Left hindlimb (tissue), 1 donor: Measurements from ENCODE around the gene P2RX7.
A peak's percentile ranks its signal among the peaks of the same experiment; 100 is the strongest.
"Not testable (repeated sequence)": the region's sequence is repeated elsewhere in the genome, so short reads cannot be mapped to it uniquely, and the experiment has no call there.

Experiments
- DNase-seq: peaks from one replicate; pipeline ENCODE4 v3.0.0-alpha.2; 2018

The P2RX7 gene

GRCh38 chr12:121176826-121177529 is 44.3 kb downstream of the P2RX7 start:
- DNase-seq: no peak

DNA sequence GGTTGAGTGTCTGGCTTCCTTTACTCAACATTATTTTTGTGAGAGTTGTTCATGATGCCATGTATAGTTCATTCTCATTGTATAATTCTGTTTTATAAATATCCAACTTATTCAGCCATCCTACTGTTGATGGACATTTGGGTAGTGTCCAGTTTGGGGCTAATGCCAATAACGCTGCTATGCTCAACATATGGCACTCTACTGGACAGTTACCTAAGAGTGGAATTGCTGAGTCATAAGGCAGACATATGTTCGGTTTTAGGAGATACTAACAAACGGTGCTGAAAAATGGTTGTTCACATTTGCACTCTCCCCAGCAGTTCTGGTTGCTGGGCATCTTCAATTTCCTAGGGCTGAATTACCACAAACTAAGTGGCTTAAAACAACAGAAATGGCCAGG is 48.5 kb downstream of the P2RX7 start:
- no peak for DNase-seq

DNA sequence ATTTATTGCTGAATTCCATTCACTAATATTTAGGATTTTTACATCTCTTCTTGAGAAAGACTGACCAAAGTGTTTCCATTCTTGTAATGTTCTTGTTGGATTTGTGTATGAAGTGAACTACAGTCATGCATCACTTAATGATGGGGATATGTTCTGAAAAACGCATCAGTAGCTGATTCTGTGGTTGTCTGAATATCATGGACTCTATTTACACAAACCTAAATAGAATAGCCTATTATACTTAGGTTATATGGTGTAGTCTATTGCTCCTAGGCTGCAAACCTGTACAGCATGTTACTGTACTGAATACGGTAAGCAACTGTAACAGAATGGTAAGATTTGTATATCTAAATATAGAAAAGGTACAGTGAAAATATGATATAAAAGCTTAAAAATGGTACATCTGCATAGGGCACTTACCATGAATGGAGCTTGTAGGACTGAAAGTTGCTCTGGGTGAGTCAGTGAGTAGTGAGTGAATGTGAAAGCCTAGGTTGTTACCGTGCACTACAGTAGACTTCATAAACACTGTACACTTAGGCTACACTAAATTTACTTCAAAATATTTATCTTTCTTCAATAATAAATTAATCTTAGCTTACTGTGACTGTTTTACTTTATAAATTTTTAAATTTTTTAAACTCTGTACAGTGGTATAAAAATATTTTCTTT is 49.7 kb downstream of the P2RX7 start:
- no peak for DNase-seq

DNA sequence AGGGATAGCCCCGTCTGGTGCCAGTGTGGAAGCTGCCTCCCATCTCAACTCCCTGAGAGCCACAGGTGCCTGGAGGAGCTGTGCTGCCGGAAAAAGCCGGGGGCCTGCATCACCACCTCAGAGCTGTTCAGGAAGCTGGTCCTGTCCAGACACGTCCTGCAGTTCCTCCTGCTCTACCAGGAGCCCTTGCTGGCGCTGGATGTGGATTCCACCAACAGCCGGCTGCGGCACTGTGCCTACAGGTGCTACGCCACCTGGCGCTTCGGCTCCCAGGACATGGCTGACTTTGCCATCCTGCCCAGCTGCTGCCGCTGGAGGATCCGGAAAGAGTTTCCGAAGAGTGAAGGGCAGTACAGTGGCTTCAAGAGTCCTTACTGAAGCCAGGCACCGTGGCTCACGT is 51.7 kb downstream of the P2RX7 start:
- no peak for DNase-seq

DNA sequence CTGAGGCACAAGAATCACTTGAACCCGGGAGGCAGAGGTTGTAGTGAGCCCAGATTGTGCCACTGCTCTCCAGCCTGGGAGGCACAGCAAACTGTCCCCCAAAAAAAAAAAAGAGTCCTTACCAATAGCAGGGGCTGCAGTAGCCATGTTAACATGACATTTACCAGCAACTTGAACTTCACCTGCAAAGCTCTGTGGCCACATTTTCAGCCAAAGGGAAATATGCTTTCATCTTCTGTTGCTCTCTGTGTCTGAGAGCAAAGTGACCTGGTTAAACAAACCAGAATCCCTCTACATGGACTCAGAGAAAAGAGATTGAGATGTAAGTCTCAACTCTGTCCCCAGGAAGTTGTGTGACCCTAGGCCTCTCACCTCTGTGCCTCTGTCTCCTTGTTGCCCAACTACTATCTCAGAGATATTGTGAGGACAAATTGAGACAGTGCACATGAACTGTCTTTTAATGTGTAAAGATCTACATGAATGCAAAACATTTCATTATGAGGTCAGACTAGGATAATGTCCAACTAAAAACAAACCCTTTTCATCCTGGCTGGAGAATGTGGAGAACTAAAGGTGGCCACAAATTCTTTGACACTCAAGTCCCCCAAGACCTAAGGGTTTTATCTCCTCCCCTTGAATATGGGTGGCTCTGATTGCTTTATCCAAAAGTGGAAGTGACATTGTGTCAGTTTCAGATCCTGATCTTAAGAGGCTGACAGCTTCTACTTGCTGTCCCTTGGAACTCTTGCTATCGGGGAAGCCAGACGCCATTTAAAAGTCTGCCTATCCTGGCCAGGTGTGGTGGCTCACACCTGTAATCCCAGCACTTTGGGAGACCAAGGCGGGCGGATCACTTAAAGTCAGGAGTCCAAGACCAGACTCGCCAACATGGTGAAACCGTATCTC is 52.6 kb downstream of the P2RX7 start:
- DNase-seq: no peak

DNA sequence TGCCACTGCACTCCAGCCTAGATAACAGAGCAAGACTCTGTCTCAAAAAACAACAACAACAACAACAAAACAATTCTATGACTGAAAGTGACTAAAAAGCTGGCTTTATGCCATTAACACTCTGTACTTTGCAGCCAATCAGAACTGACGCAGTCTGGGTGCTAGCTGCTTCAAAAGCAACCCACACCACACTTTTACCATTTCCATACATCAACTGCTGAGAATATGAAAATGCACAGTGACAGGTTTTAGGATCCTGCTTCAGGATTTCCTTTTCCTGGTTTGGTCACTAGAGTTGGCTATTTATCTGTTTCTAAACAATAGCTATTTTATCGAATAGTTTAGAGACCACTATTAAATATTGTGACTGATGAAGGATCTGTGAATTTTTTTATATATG is 54.1 kb downstream of the P2RX7 start:
- DNase-seq: no peak

- no peak for DNase-seq
Measured at GRCh38 chr12:121187501-121187900, 54.8 kb downstream of the P2RX7 start.

DNA sequence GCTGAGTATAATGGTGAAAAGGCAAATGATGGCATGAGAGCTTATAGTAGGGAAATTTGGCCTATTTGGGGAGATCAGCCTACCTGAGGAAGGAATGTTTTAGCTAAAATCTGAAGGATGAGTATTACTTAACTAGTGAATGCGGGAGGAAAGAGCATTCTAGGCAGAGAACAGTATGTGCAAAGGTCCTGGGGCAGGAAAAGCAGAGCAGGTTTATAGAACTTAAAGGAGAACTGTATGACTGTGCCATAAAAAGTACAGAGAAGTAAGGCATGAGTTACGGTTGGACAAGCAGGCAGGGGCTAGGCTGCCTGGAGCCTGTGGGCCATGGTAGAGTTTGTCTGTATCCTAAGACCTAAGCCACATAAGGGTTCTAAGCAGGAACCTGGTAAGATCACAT is 55.6 kb downstream of the P2RX7 start:
- no peak for DNase-seq

- no peak for DNase-seq
Measured at GRCh38 chr12:121189131-121189530, 56.5 kb downstream of the P2RX7 start.

DNA sequence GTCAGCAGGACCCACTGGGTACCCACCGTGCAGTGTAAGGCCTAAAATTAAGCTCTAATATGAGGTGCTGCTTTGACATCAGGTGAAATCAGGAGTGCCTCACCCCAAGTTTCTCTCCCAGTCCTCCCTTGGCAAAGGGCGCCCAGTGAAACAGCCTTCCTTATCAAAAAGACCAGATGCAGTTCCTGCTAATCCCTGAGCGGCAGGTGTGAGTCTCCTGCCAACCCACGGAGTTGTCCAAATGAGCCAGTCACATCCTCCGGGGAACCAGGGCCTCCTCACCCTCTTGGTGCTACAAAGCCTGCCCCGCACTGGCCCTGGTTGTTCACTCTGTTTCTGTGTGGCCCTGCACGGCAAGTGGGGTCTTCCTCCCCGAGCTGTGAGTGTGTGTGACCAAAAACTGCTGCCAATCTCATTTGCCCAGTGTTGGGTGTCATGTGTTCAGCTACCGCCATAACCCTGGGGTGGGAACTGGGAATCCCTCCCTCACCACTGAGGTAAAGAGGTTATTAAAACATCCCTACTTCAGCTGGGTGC is 57.0 kb downstream of the P2RX7 start:
- DNase-seq: no peak

DNA sequence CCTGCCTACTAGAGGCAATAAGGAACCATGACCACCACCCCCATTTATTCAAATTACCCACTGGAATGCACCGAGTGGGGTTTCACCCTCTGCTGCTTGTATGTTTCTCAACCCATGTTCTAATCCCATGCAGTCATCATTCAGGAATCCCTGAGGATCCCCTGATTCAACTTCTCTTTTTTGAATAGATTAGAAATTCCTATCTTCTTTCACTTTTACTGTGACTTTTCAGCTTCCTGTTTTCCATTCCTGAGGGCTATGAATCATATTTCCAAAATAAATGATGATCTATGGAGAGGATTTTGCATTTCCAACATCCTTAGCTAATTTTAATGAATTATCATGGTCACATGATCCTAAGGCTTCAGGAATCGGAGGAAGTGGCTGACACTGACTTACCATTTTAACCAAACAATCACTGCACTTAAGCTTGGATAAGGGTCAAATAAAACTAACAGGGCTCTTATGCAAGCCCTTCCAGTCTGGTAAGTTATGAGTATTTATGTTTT is 57.9 kb downstream of the P2RX7 start:
- no peak for DNase-seq

GRCh38 chr12:121191151-121191550 is 58.5 kb downstream of the P2RX7 start:
- no peak for DNase-seq

DNA sequence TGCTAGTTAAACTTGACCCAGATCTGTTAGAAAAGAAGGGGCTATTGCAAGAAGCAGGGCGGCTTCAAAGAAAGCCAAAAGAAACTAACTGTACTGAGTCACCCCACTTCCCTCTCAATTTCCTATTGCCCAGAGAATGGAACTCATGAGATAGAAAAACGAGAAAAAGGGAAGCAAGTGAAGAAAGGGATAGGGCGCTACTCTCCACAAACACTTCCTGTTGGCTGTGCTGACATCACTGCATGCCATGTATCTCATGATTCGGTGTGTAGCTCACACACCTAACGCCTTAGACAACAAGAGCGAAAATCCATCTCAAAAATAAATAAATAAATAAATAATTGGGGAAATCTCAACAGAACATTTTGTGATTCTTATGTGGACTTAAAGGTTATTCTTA is 64.2 kb downstream of the P2RX7 start:
- no peak for DNase-seq

- DNase-seq: no peak
Measured at GRCh38 chr12:121198949-121199348, 66.3 kb downstream of the P2RX7 start.

DNA sequence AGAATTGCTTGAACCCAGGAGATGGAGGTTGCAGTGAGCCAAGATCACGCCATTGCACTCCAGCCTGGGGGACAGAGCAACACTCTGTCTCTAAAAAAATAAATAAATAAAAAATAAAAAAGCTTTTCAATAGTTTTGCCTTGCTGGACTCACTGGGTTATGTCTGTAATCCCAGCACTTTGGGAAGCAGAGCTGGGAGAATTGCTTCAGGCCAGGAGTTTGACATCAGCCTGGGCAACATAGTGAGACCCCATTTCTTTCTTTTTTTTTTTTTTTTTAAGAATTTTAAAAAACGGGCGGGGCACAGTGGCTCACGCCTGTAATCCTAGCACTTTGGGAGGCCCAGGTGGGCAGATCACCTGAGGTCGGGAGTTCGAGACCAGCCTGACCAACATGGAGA is 68.5 kb downstream of the P2RX7 start:
- DNase-seq: not testable (repeated sequence)

DNA sequence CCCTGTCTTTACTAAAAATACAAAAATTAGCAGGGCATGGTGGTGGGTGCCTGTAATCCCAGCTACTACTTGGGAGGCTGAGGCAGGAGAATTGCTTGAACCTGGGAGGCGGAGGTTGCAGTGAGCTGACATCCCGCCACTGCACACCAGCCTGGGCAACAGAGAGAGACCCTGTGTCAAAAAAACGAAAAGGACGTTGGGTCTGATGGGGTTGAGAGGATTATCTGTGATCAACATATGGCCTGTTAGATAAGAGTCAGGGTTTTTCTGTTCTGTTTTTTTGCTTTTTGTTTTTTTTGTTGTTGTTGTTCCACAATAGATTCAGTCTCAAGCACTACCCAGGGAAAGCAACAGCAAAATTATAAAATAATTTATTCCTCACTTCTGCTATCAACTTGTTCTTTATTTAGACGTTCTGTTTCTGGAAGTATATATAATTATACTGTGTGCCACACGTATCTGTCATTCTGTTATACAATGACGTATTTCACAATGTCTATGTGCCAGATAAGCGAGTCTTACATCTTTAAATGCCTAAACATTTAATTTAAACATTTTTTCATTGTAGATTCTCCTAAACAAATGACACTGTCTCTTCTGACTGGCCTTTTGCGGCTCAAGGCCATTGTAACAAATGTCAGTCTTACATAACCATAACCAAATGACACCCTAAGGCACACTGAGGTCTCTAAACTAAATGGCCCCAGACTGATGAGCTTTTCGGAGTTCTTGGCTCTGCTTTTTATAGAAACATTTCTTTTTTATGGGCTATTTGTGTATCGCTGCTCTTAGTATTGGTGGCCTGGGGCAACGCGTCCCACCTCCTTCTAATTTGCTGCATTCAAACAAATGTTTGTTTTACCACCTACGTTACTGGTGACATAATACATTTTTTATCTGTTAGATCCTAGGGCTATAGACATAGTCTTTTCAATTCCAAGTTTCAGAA is 70.0 kb downstream of the P2RX7 start:
- no peak for DNase-seq

DNA sequence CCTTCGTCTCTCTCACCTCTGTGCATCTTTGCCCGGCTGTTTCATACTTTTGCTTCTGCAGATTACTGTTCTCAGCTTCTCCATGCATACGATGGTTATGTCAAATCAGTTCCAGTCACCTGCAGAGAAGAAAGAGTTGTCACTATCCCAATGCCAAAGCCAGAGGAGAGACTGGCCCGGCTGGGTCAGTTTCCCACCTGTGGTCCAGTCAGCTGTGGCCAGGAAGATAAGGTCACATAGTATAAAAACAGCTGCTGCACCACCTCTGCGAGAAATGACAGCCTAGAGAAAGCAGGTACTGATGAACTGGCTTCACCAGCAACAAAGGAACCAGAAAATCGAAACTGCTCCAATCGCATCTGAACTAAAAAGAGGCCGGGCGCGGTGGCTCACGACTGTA is 70.8 kb downstream of the P2RX7 start:
- no peak for DNase-seq

GRCh38 chr12:121205491-121205890 is 72.8 kb downstream of the P2RX7 start:
- DNase-seq: no peak

DNA sequence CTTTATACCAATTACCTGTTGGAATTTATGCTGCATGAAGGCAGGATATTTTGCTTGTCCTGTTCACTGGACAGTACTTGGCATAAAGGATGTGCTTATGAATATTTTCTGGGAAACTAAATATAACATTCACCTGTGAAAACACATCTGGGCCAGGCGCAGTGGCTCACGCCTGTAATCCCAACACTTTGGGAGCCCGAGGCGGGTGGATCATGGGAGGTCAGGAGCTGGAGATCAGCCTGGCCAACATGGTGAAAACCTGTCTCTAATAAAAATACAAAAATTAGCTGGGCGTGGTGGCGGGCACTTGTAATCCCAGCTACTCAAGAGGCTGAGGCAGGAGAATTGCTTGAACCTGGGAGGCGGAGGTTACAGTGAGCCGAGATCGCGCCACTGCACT is 75.9 kb downstream of the P2RX7 start:
- not testable (repeated sequence) for DNase-seq

- no peak for DNase-seq
Measured at GRCh38 chr12:121209221-121209620, 76.5 kb downstream of the P2RX7 start.

GRCh38 chr12:121209624-121210572 is 77.2 kb downstream of the P2RX7 start, which contains the start of gene P2RX4:
TSS of gene P2RX4 (plus strand) at chr12:121210129. CDS start at chr12:121210165, 36 bp downstream.
- peak; percentile 89 for DNase-seq
